GM20431 (cell line): Measurements from ENCODE around the gene CRISP2.

Source experiments
- in situ Hi-C: fragments of 300-500 bp; cut with MseI, MboI; formaldehyde crosslinking; loops from one replicate; pipeline ENCODE4 v1.15.0; 2020; ENCODE audit warnings: low sequenced_read_pairs; ENCODE audit not compliant: unreplicated experiment

The CRISP2 gene

DNA sequence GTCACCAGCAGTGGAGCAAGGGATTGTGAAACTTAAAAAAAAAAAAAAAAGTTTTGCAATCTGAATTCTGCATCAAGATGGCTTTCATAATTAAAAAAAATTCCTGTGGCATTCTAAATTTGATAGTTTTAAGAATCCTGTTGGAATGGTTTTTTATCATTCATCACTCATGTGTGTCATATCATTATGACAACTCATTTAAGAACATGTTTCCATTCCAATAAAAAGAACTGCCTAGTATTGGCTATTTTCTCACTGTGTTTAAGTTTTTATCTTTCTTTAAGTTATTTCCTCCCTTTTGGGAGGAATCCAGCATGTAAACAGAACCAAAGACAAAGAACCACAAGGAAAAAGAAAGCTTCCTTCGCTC, 50.5 kb downstream of the CRISP2 start:
- in situ Hi-C loops, result no loop called here

DNA sequence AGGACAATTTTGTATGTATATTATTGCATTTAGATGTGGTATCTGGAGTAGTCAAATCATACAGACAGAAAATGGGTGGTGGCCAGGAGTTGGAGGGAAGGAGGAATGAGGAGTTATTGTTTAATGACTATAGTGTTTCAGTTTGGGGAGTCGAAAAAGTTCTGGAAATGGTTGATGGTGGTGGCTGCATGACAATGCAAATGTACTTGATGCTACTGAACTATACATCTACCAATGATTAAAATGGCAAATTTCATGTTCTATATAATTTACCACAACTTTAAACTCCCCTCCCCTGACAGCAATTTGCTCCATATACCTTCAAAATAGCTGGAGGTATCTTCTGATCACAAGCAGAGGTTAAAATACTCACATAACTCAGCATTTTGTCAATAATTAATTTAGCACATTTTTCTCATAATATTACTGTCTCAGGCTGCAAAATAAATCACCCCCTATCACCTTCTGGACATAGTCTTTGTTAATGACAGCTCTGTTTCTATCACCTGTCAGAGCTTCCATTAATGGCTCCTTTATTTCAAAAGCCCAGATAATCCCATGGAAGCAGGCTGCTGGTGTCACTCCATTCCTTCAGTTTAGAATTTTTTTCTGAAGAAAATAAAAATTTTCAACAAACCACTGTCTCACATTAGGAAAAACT, 51.0 kb downstream of the CRISP2 start:
- in situ Hi-C loops, result no loop called here

DNA sequence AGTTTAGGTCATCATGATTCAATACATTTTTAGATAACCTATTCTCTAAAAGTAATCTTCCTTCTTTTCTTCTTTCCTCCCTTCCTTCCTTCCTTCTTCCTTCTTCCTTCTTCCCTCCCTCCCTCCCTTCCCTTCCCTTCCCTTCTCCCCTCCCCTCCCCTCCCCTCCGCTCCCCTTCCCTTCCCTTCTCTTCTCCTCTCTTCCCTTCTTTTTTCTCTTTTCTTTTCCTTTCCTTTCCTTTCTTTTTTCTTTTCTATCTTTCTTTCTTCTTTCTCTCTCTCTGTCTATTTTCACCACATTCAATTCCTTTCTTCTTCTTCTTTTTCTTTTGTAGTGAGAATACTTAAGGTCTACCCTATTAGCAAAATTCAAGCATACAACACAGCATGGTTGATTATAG, 59.4 kb downstream of the CRISP2 start:
- in situ Hi-C loops, result no loop called here

DNA sequence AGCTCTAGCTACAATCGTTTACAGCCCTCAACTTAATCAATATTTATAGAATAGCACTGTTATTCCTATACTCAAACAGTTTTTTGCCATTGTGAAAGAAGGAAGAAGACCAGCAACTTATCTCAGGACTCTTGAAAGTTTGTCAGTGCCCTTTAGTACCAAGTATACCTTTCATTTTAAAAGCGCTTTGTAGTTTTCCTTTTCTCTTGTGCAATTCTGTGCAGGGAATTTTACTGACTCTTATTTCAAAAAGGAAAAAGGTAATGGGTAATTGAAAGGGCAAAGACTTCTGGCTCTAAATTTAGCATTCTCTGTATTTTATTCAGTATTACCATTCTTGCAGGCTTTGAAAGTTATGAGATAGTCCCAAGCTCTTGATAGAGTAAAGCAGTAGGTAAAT, 59.9 kb downstream of the CRISP2 start:
- in situ Hi-C loops, result no loop called here

DNA sequence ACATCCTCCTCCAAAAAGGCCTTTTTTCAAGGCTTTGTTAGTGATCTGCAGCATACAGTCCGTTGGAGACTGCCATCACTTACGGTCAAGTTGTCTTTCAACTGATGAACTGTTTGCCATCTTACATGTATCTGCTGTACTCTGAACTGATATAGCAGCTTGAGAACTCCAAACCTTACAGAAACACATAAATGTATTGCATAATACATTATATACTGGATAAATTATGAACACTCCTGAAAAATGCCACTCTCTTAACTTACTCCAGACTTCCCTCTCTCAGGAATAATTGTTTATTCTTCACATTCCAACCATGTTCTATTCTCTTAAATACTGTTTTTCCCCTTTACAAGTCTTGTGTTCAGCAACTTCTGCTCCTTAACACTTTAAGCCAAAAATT, 62.1 kb downstream of the CRISP2 start:
- in situ Hi-C loops, result no loop called here

DNA sequence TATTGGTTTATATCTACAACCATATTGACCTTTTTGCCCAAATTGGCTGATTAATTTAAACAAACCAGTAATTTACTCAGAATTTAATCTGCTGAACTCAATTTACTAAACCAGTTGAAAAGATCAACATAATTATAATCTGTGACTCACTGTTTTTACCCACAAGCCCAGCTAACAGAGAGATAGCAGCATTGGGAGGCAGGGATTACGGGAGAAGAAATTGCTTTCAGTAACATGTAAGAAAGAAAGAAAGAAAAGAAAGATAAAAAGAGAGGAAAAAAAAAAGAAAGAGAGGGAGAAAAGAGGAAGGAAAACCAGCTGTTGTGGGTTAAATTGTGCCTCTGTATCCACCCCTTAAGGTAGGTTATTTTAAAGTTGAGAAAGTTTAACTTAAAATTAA, 63.4 kb downstream of the CRISP2 start:
- in situ Hi-C loops, result no loop called here

DNA sequence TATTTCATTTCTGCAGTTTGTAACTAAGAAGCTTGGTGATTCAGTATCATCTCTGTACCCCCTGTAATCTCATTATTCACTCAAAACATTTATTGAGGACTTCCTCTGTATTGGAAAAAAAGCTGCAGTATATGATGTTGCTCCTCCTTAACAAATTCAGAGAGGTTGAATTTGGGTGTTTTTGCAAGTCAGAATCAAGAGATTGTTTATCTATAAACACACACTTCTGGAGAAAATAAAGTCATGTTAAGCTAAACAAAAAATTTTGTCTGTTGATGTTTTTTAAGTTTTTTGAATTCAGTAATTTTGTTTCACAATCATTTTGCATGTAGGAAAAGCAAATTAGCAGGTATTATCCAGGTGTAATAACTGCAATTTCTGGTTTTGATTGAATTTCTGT, 65.3 kb downstream of the CRISP2 start:
- in situ Hi-C loops, result no loop called here

DNA sequence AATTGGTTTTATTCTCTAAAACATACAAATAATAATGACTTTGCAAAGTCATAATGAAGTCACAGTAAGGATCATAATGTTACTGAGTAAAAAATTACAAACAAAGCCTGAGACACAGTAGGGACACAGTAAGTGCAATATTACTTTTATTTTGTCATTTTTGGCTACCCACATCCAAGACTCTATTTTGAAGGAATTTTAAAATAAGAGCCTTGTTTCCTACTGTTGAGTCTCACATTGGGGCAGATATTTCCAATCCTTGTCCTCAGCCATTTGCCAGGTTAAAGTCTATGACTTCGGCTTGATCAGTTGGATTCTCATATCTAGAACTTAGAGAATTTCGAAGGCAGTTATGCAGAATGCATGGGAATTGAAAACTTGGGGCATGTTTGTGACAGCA, 65.9 kb downstream of the CRISP2 start:
- in situ Hi-C loops, result no loop called here

DNA sequence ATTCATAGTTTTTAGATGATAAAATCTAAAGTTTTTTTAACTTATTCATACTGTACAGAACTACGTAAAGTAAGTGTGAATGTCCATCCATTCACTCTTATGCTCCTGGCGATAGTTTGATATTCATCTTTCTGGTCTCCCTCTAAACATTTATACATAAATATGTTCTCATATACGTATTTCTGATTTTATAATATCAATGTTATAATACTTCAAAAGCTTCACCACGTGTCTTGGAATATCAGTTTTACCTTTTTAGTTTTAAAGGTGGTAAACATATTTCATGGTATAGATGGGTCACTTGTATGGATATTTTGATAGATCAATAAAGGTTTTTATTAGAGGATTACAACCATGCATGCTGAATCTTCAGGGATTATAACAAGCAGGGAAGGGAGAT, 66.4 kb downstream of the CRISP2 start:
- in situ Hi-C loops, result no loop called here

DNA sequence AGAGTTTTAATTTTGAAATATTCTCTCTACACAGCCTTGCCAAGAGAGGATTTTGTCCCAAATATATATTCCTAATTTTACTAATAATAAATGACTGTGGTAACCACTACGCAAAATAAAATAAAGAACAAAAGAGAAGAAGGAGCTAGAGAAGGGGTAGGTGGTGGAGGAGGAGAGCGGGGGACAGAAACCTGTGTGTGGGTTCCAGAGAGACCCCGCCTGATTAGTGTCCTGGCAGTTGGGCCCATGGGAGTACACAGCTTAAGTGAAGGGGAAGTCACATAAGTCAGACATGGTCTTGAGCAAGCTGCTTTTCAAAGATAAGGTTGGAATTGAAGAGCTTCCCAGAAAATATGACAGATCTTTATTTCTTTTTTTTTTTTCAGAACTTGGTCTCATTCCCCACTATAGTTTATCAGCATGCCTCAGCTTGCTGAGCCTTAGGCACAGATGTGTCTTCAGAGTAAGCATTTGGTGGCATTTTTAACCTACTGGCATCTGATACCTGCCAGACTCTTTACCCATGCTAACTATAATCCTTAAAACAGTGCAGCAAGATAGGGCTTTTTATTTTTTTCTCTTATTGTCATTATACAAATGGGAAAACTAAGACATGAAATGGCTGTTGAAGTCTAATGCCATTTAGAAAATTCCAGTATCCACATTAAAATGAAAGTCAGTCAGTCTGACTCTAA, 67.1 kb downstream of the CRISP2 start:
- in situ Hi-C loops, result no loop called here

DNA sequence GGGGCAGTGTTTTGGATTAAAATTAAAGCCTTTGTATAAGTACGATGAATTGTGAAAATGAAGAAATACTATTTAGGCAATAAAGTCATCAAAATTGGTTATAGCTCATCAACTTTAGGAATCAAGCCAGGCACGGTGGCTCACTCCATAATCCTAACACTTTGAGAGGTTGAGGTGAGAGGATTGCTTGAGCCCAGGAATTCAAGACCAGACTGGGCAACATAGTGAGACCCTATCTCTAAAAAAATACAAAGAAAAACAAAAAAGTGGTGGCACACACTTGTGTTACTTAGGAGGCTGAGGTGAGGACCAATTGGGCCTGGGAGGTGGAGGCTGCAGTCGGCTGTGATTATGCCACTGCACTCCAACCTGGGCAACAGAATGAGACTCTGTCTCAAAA, 68.2 kb downstream of the CRISP2 start:
- in situ Hi-C loops, result no loop called here
